Transverse colon (tissue), 4 donors: ENCODE measurements around the gene PTPRN2.

ENCODE experiments used
- EP300 ChIP-seq: sonication (generic); formaldehyde crosslinking; IDR thresholded peaks from one replicate; pipeline ENCODE4 v1.6.1; 2017; ENCODE audit warnings: antibody characterized with exemption, low read depth
- POLR2A ChIP-seq: fragments of 450-650 bp; IDR thresholded peaks from one replicate; pipeline ENCODE4 v1.6.1; 2016; ENCODE audit warnings: antibody characterized with exemption, mild to moderate bottlenecking, moderate library complexity
- POLR2AphosphoS5 ChIP-seq, 3 donors: sonication (generic); formaldehyde crosslinking; IDR thresholded peaks; one replicate each; pipeline ENCODE4 v1.6.1; 2016; ENCODE audit warnings: antibody characterized with exemption in 3 of 3
- TF ChIP-seq, protein P1 (sequence below), 5 experiments: fragments of 200-600 bp in 3 of 5; fragments of 450-650 bp in 2 of 5; sonication (generic) in 3 of 5; IDR thresholded peaks; 1 replicate in 2 of 5; 2 replicates in 3 of 5; pipeline ENCODE4 v1.5.1; 2016 to 2017; ENCODE audit warnings: antibody characterized with exemption in 5 of 5, inconsistent platforms in 3 of 5, mild to moderate bottlenecking in 2 of 5, moderate library complexity in 1 of 5

DNA sequence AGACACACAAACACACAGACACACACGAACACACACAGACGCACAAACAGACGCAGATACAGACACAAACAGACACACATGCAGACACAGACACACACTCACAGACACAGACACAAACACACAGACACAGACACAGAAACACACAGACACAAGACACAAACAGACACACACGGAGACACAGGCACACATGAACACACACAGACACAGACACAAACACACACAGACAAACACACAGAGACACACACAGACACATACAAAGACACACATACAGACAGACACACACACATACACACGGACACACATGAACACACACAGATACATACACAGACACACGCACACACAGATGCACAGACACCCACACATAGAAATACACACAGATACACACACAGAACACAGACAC lies 815.9 kb downstream of the PTPRN2 start:
- TF ChIP-seq, protein P1, sequence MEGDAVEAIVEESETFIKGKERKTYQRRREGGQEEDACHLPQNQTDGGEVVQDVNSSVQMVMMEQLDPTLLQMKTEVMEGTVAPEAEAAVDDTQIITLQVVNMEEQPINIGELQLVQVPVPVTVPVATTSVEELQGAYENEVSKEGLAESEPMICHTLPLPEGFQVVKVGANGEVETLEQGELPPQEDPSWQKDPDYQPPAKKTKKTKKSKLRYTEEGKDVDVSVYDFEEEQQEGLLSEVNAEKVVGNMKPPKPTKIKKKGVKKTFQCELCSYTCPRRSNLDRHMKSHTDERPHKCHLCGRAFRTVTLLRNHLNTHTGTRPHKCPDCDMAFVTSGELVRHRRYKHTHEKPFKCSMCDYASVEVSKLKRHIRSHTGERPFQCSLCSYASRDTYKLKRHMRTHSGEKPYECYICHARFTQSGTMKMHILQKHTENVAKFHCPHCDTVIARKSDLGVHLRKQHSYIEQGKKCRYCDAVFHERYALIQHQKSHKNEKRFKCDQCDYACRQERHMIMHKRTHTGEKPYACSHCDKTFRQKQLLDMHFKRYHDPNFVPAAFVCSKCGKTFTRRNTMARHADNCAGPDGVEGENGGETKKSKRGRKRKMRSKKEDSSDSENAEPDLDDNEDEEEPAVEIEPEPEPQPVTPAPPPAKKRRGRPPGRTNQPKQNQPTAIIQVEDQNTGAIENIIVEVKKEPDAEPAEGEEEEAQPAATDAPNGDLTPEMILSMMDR (IDR thresholded peaks at IDR 0.05): no peak
- no peak for TF ChIP-seq POLR2AphosphoS5 (IDR thresholded peaks at IDR 0.05)
- no peak for TF ChIP-seq POLR2A
- no peak for TF ChIP-seq EP300
